ENCODE data around the gene CACNA1F.

Gene CACNA1F

DNA sequence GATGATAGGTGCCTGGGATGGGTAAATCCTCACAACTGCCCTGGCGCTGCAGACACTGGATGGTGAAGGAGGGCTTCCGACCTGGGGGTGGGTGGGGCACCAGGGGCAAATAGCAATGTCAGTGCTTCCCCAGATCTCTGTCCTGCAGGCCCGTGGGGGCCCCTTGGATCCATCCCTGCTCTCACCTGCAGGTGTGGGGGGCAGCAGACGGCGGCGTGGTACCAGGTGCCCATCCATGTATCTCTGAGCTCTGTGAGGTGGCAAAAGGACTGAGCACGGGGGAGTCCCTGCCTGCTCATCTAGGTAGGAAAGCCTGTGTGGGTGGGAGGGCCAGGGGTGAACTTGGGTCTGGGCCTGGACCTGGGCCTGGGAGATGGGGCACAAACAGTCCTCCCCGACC, 26.6 kb downstream of the CACNA1F start (continued):
- TF ChIP-seq CREB5 (CRISPR knock-in tag; IDR thresholded peaks at IDR 0.05; ENCODE audit: low read depth) (no peak), CSDC2 (CRISPR knock-in tag; IDR thresholded peaks at IDR 0.05) (no peak), POU6F1 (CRISPR knock-in tag; IDR thresholded peaks at IDR 0.05; ENCODE audit: borderline replicate concordance, low read depth) (no peak), PATZ1 (CRISPR knock-in tag; IDR thresholded peaks at IDR 0.05; ENCODE audit: borderline replicate concordance) (no peak)

DNA sequence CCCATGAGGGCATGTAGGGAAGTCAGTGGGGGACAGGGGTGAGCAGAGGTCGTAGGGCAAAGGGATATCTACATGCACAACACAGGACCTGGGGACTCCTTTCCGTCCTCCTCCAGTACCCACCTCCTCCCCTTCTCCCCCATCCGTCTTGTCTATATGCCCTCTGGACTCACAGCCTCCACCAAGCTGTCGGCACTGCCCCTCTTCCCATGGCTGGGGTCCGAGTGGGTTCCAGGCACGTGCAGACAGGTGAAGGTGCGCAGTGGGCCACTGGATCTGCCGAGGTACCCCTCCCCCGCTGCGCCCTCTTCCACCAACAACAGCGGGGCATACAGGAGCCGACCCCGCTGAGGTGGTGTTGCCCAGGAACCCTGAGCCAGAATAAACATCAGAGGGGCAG, 27.7 kb downstream of the CACNA1F start:
- TF ChIP-seq ZNF565 (CRISPR knock-in tag; conservative IDR thresholded peaks at IDR 0.05; ENCODE audit: low read depth) (no peak), ZFP30 (CRISPR knock-in tag; IDR thresholded peaks at IDR 0.05) (no peak), TOX (CRISPR knock-in tag; IDR thresholded peaks at IDR 0.05; ENCODE audit: borderline replicate concordance) (no peak), BACH2 (CRISPR knock-in tag; IDR thresholded peaks at IDR 0.05; ENCODE audit: borderline replicate concordance) (no peak), POU6F1 (CRISPR knock-in tag; IDR thresholded peaks at IDR 0.05; ENCODE audit: borderline replicate concordance, low read depth) (no peak), PATZ1 (CRISPR knock-in tag; IDR thresholded peaks at IDR 0.05; ENCODE audit: borderline replicate concordance) (no peak), OSR1 (CRISPR knock-in tag; IDR thresholded peaks at IDR 0.05) (no peak)
- TF ChIP-seq, protein P1, sequence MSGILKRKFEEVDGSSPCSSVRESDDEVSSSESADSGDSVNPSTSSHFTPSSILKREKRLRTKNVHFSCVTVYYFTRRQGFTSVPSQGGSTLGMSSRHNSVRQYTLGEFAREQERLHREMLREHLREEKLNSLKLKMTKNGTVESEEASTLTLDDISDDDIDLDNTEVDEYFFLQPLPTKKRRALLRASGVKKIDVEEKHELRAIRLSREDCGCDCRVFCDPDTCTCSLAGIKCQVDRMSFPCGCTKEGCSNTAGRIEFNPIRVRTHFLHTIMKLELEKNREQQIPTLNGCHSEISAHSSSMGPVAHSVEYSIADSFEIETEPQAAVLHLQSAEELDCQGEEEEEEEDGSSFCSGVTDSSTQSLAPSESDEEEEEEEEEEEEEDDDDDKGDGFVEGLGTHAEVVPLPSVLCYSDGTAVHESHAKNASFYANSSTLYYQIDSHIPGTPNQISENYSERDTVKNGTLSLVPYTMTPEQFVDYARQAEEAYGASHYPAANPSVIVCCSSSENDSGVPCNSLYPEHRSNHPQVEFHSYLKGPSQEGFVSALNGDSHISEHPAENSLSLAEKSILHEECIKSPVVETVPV (CRISPR knock-in tag; IDR thresholded peaks at IDR 0.05) = no peak
- ATAC-seq = no peak

GRCh38 chrX:49204709-49205108, 28.4 kb downstream of the CACNA1F start:
- ATAC-seq = no peak
- TF ChIP-seq RARB (CRISPR knock-in tag; IDR thresholded peaks at IDR 0.05) (no peak), PATZ1 (CRISPR knock-in tag; IDR thresholded peaks at IDR 0.05; ENCODE audit: borderline replicate concordance) (no peak), ISL1 (CRISPR knock-in tag; IDR thresholded peaks at IDR 0.05) (no peak), ZFP3 (CRISPR knock-in tag; IDR thresholded peaks at IDR 0.05) (no peak), TOX (CRISPR knock-in tag; IDR thresholded peaks at IDR 0.05; ENCODE audit: borderline replicate concordance) (no peak), TCF4 (CRISPR knock-in tag; IDR thresholded peaks at IDR 0.05; ENCODE audit: borderline replicate concordance) (no peak), CSDC2 (CRISPR knock-in tag; IDR thresholded peaks at IDR 0.05) (no peak), BACH2 (CRISPR knock-in tag; IDR thresholded peaks at IDR 0.05; ENCODE audit: borderline replicate concordance) (no peak), ZFP30 (CRISPR knock-in tag; IDR thresholded peaks at IDR 0.05) (no peak)
- TF ChIP-seq, protein P2, sequence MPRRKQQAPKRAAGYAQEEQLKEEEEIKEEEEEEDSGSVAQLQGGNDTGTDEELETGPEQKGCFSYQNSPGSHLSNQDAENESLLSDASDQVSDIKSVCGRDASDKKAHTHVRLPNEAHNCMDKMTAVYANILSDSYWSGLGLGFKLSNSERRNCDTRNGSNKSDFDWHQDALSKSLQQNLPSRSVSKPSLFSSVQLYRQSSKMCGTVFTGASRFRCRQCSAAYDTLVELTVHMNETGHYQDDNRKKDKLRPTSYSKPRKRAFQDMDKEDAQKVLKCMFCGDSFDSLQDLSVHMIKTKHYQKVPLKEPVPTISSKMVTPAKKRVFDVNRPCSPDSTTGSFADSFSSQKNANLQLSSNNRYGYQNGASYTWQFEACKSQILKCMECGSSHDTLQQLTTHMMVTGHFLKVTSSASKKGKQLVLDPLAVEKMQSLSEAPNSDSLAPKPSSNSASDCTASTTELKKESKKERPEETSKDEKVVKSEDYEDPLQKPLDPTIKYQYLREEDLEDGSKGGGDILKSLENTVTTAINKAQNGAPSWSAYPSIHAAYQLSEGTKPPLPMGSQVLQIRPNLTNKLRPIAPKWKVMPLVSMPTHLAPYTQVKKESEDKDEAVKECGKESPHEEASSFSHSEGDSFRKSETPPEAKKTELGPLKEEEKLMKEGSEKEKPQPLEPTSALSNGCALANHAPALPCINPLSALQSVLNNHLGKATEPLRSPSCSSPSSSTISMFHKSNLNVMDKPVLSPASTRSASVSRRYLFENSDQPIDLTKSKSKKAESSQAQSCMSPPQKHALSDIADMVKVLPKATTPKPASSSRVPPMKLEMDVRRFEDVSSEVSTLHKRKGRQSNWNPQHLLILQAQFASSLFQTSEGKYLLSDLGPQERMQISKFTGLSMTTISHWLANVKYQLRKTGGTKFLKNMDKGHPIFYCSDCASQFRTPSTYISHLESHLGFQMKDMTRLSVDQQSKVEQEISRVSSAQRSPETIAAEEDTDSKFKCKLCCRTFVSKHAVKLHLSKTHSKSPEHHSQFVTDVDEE (CRISPR knock-in tag; IDR thresholded peaks at IDR 0.05) = no peak

Measured in SK-N-SH treated with all-trans-retinoic acid at 6 μM for 48 hours (cell line).